ENCODE data around the gene FAM120B.

DNA sequence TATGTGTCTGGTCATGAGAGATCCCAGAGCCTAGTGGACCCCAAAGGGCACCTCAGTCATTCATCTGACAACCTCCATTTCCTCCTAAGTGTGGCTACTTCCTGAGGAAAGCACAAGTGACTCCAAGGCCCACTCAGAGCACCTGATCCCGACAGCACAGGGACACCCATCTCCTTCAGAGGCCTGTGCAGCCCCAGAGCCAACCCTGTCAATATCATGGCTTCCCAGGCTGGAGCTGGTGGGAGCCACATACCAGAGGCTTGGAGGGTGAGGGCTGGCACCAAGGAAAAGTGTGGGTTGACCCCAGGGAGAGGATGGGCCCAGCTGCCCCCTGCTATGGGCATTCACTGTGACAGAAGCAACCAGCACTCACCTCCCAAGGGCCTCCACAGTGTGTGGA lies 129.2 kb downstream of the FAM120B start:
- TF ChIP-seq POLR2A (IDR thresholded peaks at IDR 0.05; ENCODE audit: low read depth, low read length) (no peak), SPI1 (IDR thresholded peaks at IDR 0.05; ENCODE audit: low read depth, low read length) (no peak)
